SK-N-SH treated with all-trans-retinoic acid at 6 μM for 48 hours (cell line): ENCODE results near the gene RGS9.

Experiments used
- OSR1 ChIP-seq: fragments of 250-450 bp; sonication (Bioruptor Pico); IDR thresholded peaks from 2 replicates; pipeline ENCODE4 v1.8.0; 2022; ENCODE audit warnings: moderate library complexity, mild to moderate bottlenecking, inconsistent platforms
- ZNF70 ChIP-seq: fragments of 450-650 bp; formaldehyde crosslinking; IDR thresholded peaks from 2 replicates; pipeline ENCODE4 v1.5.0; 2020; ENCODE audit warnings: mild to moderate bottlenecking, moderate library complexity
- TF ChIP-seq, protein P1 (sequence below): fragments of 250-450 bp; sonication (Bioruptor Pico); IDR thresholded peaks from 2 replicates; pipeline ENCODE4 v1.8.0; 2020; ENCODE audit warnings: mild to moderate bottlenecking, moderate library complexity, borderline replicate concordance

DNA sequence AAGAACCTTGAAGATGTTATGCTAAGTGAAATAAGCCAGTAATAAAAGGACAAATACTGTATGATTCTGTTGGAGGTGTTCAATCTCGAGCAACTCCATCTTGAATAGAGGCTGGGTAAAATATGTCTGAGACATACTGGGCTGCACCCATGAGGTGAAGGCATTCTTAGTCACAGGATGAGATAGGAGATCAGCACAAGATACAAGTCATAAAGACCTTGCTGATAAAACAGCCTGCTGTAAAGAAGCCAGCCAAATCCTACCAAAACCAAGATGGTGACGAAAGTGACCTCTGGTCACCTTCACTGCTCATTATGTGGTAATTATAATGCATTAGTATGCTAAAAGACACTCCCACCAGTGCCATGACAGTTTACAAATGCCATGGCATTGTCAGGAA is 98.1 kb downstream of the RGS9 start:
- no peak for TF ChIP-seq OSR1
- no peak for TF ChIP-seq ZNF70 (CRISPR knock-in tag)
- TF ChIP-seq, protein P1, sequence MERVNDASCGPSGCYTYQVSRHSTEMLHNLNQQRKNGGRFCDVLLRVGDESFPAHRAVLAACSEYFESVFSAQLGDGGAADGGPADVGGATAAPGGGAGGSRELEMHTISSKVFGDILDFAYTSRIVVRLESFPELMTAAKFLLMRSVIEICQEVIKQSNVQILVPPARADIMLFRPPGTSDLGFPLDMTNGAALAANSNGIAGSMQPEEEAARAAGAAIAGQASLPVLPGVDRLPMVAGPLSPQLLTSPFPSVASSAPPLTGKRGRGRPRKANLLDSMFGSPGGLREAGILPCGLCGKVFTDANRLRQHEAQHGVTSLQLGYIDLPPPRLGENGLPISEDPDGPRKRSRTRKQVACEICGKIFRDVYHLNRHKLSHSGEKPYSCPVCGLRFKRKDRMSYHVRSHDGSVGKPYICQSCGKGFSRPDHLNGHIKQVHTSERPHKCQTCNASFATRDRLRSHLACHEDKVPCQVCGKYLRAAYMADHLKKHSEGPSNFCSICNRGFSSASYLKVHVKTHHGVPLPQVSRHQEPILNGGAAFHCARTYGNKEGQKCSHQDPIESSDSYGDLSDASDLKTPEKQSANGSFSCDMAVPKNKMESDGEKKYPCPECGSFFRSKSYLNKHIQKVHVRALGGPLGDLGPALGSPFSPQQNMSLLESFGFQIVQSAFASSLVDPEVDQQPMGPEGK (CRISPR knock-in tag) = no peak
